SW480 (cell line): ENCODE measurements around the gene MOB1A.

Source experiments
- DNase-seq: peaks from one replicate; pipeline ENCODE4 v3.0.0-alpha.2; 2016; ENCODE audit warnings: low spot score

MOB1A gene

DNA sequence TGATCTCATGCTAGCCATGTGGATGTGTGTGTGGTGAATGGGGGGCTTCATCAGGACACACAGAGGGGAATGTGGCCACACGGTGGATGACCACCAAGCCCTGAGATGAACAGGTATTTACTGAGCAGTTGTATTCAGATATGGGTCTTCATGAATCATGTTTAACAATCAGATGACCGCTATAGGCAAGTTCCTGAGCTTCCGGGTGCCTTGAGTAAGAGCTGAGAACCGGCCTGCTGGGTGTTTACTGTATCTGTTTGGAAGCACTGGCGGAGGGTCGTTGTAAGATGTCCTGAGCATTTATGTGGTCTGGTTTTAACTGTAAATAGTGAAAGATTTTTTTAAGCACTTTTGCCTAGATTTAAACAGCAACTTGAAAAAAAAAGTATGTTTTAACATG lies 74.9 kb downstream of the MOB1A start:
- no peak for DNase-seq
